Osteoblast (primary cell): ENCODE measurements around the gene STARD7. TPM values are rescaled to one million over a fixed set of nuclear protein-coding genes. Genes with fewer than 3 reads are reported as not detected.

ENCODE experiments used
- DNase-seq: peaks from one replicate; pipeline ENCODE4 v3.0.0; 2011; ENCODE audit warnings: low spot score, mixed read lengths; ENCODE audit not compliant: insufficient read length; ENCODE audit errors: missing footprints
- H2AFZ ChIP-seq: 2 replicates; pipeline ENCODE4 v1.6.0; 2011; ENCODE audit warnings: mild to moderate bottlenecking, low read length
- H3K27ac ChIP-seq: 2 replicates; pipeline ENCODE4 v1.5.1; 2011; ENCODE audit warnings: mild to moderate bottlenecking, low read depth, low read length, moderate library complexity
- H3K27me3 ChIP-seq: 2 replicates; pipeline ENCODE4 v1.6.0; 2012; ENCODE audit warnings: mild to moderate bottlenecking, control low read depth, inconsistent platforms, low read length, moderate library complexity; ENCODE audit not compliant: insufficient read depth
- H3K36me3 ChIP-seq: 2 replicates; pipeline ENCODE4 v1.5.1; 2011; ENCODE audit warnings: mild to moderate bottlenecking, low read length, control low read depth, moderate library complexity; ENCODE audit not compliant: insufficient read depth
- H3K4me1 ChIP-seq: 2 replicates; pipeline ENCODE4 v1.5.1; 2011; ENCODE audit warnings: mild to moderate bottlenecking, low read length, control low read depth, moderate library complexity; ENCODE audit not compliant: insufficient read depth
- H3K4me2 ChIP-seq: 2 replicates; pipeline ENCODE4 v1.6.0; 2011; ENCODE audit warnings: mild to moderate bottlenecking, low read length; ENCODE audit not compliant: insufficient read depth
- H3K4me3 ChIP-seq: fragments of 200-600 bp; sonication (generic); 3 replicates; pipeline ENCODE4 v1.5.1; 2012; ENCODE audit warnings: mild to moderate bottlenecking, low read length, inconsistent platforms; ENCODE audit not compliant: insufficient read depth
- H3K79me2 ChIP-seq: 2 replicates; pipeline ENCODE4 v1.6.0; 2012; ENCODE audit warnings: mild to moderate bottlenecking, low read length, control low read depth, inconsistent platforms; ENCODE audit not compliant: insufficient read depth
- H3K9me3 ChIP-seq: 2 replicates; pipeline ENCODE4 v1.5.1; 2011; ENCODE audit warnings: low read depth, low read length, control low read depth
- H4K20me1 ChIP-seq: 2 replicates; pipeline ENCODE4 v1.6.0; 2012; ENCODE audit warnings: mild to moderate bottlenecking, low read length, control low read depth; ENCODE audit not compliant: insufficient read depth
- CTCF ChIP-seq: IDR thresholded peaks from 2 replicates; pipeline ENCODE4 v1.5.1; 2011; ENCODE audit warnings: mild to moderate bottlenecking, low read depth, low read length, moderate library complexity; ENCODE audit errors: extremely low read depth
- total RNA-seq: library from RNA; depleted of rRNA; stranded (reverse); fragments of >200 nt; gene quantifications from 2 replicates; pipeline ENCODE4 v1.2.3, GENCODE V29; 2012

STARD7 gene
- total RNA-seq, 1 donor: 163 TPM

- Histone ChIP-seq H3K36me3 (no peaks in the 10 kb centered on the region), H3K4me1 (no peaks in the 10 kb centered on the region), H3K4me2 (no peak overlapping the region), H3K79me2 (no peaks in the 10 kb centered on the region), H3K4me3 (no peak overlapping the region), H3K27ac (no peak overlapping the region), H3K27me3 (peaks cover 9% of the 10 kb centered on the region), H4K20me1 (peaks cover 2% of the 10 kb centered on the region), H2AFZ (no peak overlapping the region), H3K9me3 (no peaks in the 10 kb centered on the region)
- no peak for TF ChIP-seq CTCF
- DNase-seq: peak; percentile 29
These were observed 72.4 kb downstream of the STARD7 start for GRCh38 chr2:96136129-96136720.

GRCh38 chr2:96135621-96136020 lies 73.0 kb downstream of the STARD7 start:
- Histone ChIP-seq H3K4me3 (no peak overlapping the region), H3K79me2 (no peaks in the 10 kb centered on the region), H3K4me2 (no peak overlapping the region), H4K20me1 (peaks cover 2% of the 10 kb centered on the region), H3K27ac (no peak overlapping the region), H2AFZ (no peak overlapping the region), H3K9me3 (no peaks in the 10 kb centered on the region), H3K36me3 (no peaks in the 10 kb centered on the region), H3K27me3 (peaks cover 12% of the 10 kb centered on the region), H3K4me1 (no peaks in the 10 kb centered on the region)
- TF ChIP-seq CTCF: no peak
- no peak for DNase-seq

- no peak overlapping the region for H3K4me3 ChIP-seq
- TF ChIP-seq CTCF: no peak
- no peak for DNase-seq
- H3K4me2 ChIP-seq: no peak overlapping the region
- H3K27me3 ChIP-seq: peaks cover 16% of the 10 kb centered on the region
- H3K4me1 ChIP-seq: no peaks in the 10 kb centered on the region
- H3K9me3 ChIP-seq: no peaks in the 10 kb centered on the region
- H2AFZ ChIP-seq: no peak overlapping the region
- no peaks in the 10 kb centered on the region for H3K79me2 ChIP-seq
- no peak overlapping the region for H3K27ac ChIP-seq
- H4K20me1 ChIP-seq: peaks cover 2% of the 10 kb centered on the region
- H3K36me3 ChIP-seq: no peaks in the 10 kb centered on the region
These were observed 73.5 kb downstream of the STARD7 start for GRCh38 chr2:96135171-96135570.

Other genes starting within 250 kb of the STARD7 start
- gene ANKRD36C, start 217.0 kb downstream of the STARD7 start, total RNA-seq: 42.7 and 53.6 TPM in 2 replicates
- gene GPAT2, start 173.9 kb downstream of the STARD7 start, total RNA-seq: 2.2 and 9.4 TPM in 2 replicates
- under 0.01 TPM in 1 of 2 replicates, not detected in the other for gene ADRA2B, start 92.3 kb downstream of the STARD7 start, total RNA-seq
- not detected in 2 replicates for gene ASTL, start 70.3 kb downstream of the STARD7 start, total RNA-seq
- gene DUSP2, start 63.4 kb downstream of the STARD7 start, total RNA-seq: 2.7 and 3.3 TPM in 2 replicates
- gene TMEM127, start 57.2 kb upstream of the STARD7 start, total RNA-seq: 55.0 and 56.0 TPM in 2 replicates
- gene CIAO1, start 57.4 kb upstream of the STARD7 start, total RNA-seq: 111 and 126 TPM in 2 replicates
- gene SNRNP200, start 96.7 kb upstream of the STARD7 start, total RNA-seq: 42.7 and 44.2 TPM in 2 replicates
- gene ITPRIPL1, start 116.5 kb upstream of the STARD7 start, total RNA-seq: 1.4 and 1.8 TPM in 2 replicates
- 1.1 and 2.4 TPM in 2 replicates for gene NCAPH, start 126.9 kb upstream of the STARD7 start, total RNA-seq